Measurements from ENCODE around the gene DNAJC18. TPM values are rescaled to one million over a fixed set of nuclear protein-coding genes. Genes with fewer than 3 reads are reported as not detected.
"Not testable (repeated sequence)": the region's sequence is repeated elsewhere in the genome, so short reads cannot be mapped to it uniquely, and the experiment has no call there.

Gene DNAJC18
- polyA plus RNA-seq, 4 donors, result 0.67 to 3.8 (median 3.2) TPM

GRCh38 chr5:139392324-139392677, 47.0 kb downstream of the DNAJC18 start:
- Histone ChIP-seq H3K36me3 (ENCODE audit: control insufficient read depth in 3 of 3, insufficient read depth in 2 of 3, low read depth in 1 of 3, low read length in 3 of 3) (peaks cover 0 to 14% (median 0%) of the 10 kb centered on the region in 3 donors), H3K9me3 (ENCODE audit: control insufficient read depth in 2 of 2, insufficient read depth in 1 of 2, low read depth in 1 of 2, low read length in 1 of 2) (no peaks in the 10 kb centered on the region), H3K27ac (ENCODE audit: low read depth in 1 of 3, low read length in 2 of 3) (peak overlapping the region in 2 of 3 donors; percentile 64 to 85), H3K27me3 (ENCODE audit: control insufficient read depth in 3 of 3, insufficient read depth in 3 of 3, low read length in 3 of 3) (peaks cover 0 to 41% (median 0%) of the 10 kb centered on the region in 3 donors), H3K4me3 (ENCODE audit: low read depth in 1 of 3, low read length in 3 of 3) (peak overlapping the region; percentile 30 to 64 (median 43)), H3K4me1 (ENCODE audit: control insufficient read depth in 3 of 3, insufficient read depth in 2 of 3, low read depth in 1 of 3, low read length in 2 of 3) (peaks cover 3 to 38% (median 3%) of the 10 kb centered on the region in 3 donors)
- FAIRE-seq, result no peak
- no peak for DNase-seq
- WGBS, 3 donors, result 0 to 8% (median 0%) methylated on average over 28 to 36 of the region's 36 CpGs

- H3K9me3 ChIP-seq (ENCODE audit: control insufficient read depth in 2 of 2, insufficient read depth in 1 of 2, low read depth in 1 of 2, low read length in 1 of 2), result no peaks in the 10 kb centered on the region
- 31 to 41% (median 36%) methylated on average over 31 to 33 of the region's 33 CpGs for WGBS, 3 donors
- H3K27me3 ChIP-seq (ENCODE audit: control insufficient read depth in 3 of 3, insufficient read depth in 3 of 3, low read length in 3 of 3), result peaks cover 0 to 41% (median 0%) of the 10 kb centered on the region in 3 donors
- FAIRE-seq (no peak), DNase-seq (peak in 1 of 2 donors; percentile 39)
- peaks cover 0 to 9% (median 0%) of the 10 kb centered on the region in 3 donors for H3K36me3 ChIP-seq (ENCODE audit: control insufficient read depth in 3 of 3, insufficient read depth in 2 of 3, low read depth in 1 of 3, low read length in 3 of 3)
- peak overlapping the region in 2 of 3 donors; percentile 64 to 85 for H3K27ac ChIP-seq (ENCODE audit: low read depth in 1 of 3, low read length in 2 of 3)
- peak overlapping the region; percentile 30 to 64 (median 43) for H3K4me3 ChIP-seq (ENCODE audit: low read depth in 1 of 3, low read length in 3 of 3)
- peaks cover 3 to 38% (median 3%) of the 10 kb centered on the region in 3 donors for H3K4me1 ChIP-seq (ENCODE audit: control insufficient read depth in 3 of 3, insufficient read depth in 2 of 3, low read depth in 1 of 3, low read length in 2 of 3)
Measured at GRCh38 chr5:139391570-139392323, 47.6 kb downstream of the DNAJC18 start.

- Histone ChIP-seq H3K27me3 (ENCODE audit: control insufficient read depth in 3 of 3, insufficient read depth in 3 of 3, low read length in 3 of 3) (peaks cover 0 to 40% (median 0%) of the 10 kb centered on the region in 3 donors), H3K9me3 (ENCODE audit: control insufficient read depth in 2 of 2, insufficient read depth in 1 of 2, low read depth in 1 of 2, low read length in 1 of 2) (no peaks in the 10 kb centered on the region), H3K4me3 (ENCODE audit: low read depth in 1 of 3, low read length in 3 of 3) (no peak overlapping the region), H3K4me1 (ENCODE audit: control insufficient read depth in 3 of 3, insufficient read depth in 2 of 3, low read depth in 1 of 3, low read length in 2 of 3) (peaks cover 3 to 39% (median 3%) of the 10 kb centered on the region in 3 donors), H3K36me3 (ENCODE audit: control insufficient read depth in 3 of 3, insufficient read depth in 2 of 3, low read depth in 1 of 3, low read length in 3 of 3) (peaks cover 0 to 6% (median 0%) of the 10 kb centered on the region in 3 donors), H3K27ac (ENCODE audit: low read depth in 1 of 3, low read length in 2 of 3) (peak overlapping the region in 2 of 3 donors; percentile 76 to 85)
- 76 to 83% (median 80%) methylated on average over 10 of the region's 10 CpGs for WGBS, 3 donors
- FAIRE-seq, result no peak
- no peak for DNase-seq
Measured at GRCh38 chr5:139390639-139391569, 48.4 kb downstream of the DNAJC18 start.

GRCh38 chr5:139389701-139390638, 49.4 kb downstream of the DNAJC18 start, which contains the start of gene MZB1:
Gene MZB1, minus strand, starts transcription at chr5:139389913. Its CDS starts 57 bp downstream, at chr5:139389856.
- Histone ChIP-seq H3K27ac (ENCODE audit: low read depth in 1 of 3, low read length in 2 of 3) (peak within 1 kb of the TSS in 2 of 3 donors; percentile 76 to 85), H3K27me3 (ENCODE audit: control insufficient read depth in 3 of 3, insufficient read depth in 3 of 3, low read length in 3 of 3) (peaks cover 0 to 31% (median 0%) of the 10 kb centered on the region in 3 donors), H3K9me3 (ENCODE audit: control insufficient read depth in 2 of 2, insufficient read depth in 1 of 2, low read depth in 1 of 2, low read length in 1 of 2) (no peaks in the 10 kb centered on the region), H3K4me3 (ENCODE audit: low read depth in 1 of 3, low read length in 3 of 3) (peak within 1 kb of the TSS in 1 of 3 donors; percentile 0), H3K36me3 (ENCODE audit: control insufficient read depth in 3 of 3, insufficient read depth in 2 of 3, low read depth in 1 of 3, low read length in 3 of 3) (no peaks in the 10 kb centered on the region), H3K4me1 (ENCODE audit: control insufficient read depth in 3 of 3, insufficient read depth in 2 of 3, low read depth in 1 of 3, low read length in 2 of 3) (peaks cover 3 to 48% (median 5%) of the 10 kb centered on the region in 3 donors)
- DNase-seq (peak in 1 of 2 donors; percentile 54), FAIRE-seq (no peak)
- 64 to 80% (median 70%) methylated on average over 11 of the region's 11 CpGs for WGBS, 3 donors

GRCh38 chr5:139388198-139388821, 51.0 kb downstream of the DNAJC18 start:
- DNase-seq (peak; percentile 78 to 91), FAIRE-seq (no peak)
- Histone ChIP-seq H3K36me3 (ENCODE audit: control insufficient read depth in 3 of 3, insufficient read depth in 2 of 3, low read depth in 1 of 3, low read length in 3 of 3) (peaks cover 0 to 2% (median 0%) of the 10 kb centered on the region in 3 donors), H3K27ac (ENCODE audit: low read depth in 1 of 3, low read length in 2 of 3) (peak overlapping the region in 1 of 3 donors; percentile 77), H3K27me3 (ENCODE audit: control insufficient read depth in 3 of 3, insufficient read depth in 3 of 3, low read length in 3 of 3) (peaks cover 0 to 14% (median 0%) of the 10 kb centered on the region in 3 donors), H3K9me3 (ENCODE audit: control insufficient read depth in 2 of 2, insufficient read depth in 1 of 2, low read depth in 1 of 2, low read length in 1 of 2) (no peaks in the 10 kb centered on the region), H3K4me3 (ENCODE audit: low read depth in 1 of 3, low read length in 3 of 3) (peak overlapping the region; percentile 14 to 43 (median 18)), H3K4me1 (ENCODE audit: control insufficient read depth in 3 of 3, insufficient read depth in 2 of 3, low read depth in 1 of 3, low read length in 2 of 3) (peaks cover 8 to 52% (median 16%) of the 10 kb centered on the region in 3 donors)
- 6 to 25% (median 23%) methylated on average over 8 of the region's 8 CpGs for WGBS, 3 donors

- WGBS, 3 donors, result 47 to 56% (median 51%) methylated on average over 10 of the region's 10 CpGs
- FAIRE-seq, result no peak
- Histone ChIP-seq H3K9me3 (ENCODE audit: control insufficient read depth in 2 of 2, insufficient read depth in 1 of 2, low read depth in 1 of 2, low read length in 1 of 2) (no peaks in the 10 kb centered on the region), H3K4me1 (ENCODE audit: control insufficient read depth in 3 of 3, insufficient read depth in 2 of 3, low read depth in 1 of 3, low read length in 2 of 3) (peaks cover 10 to 49% (median 16%) of the 10 kb centered on the region in 3 donors), H3K27me3 (ENCODE audit: control insufficient read depth in 3 of 3, insufficient read depth in 3 of 3, low read length in 3 of 3) (peaks cover 0 to 8% (median 0%) of the 10 kb centered on the region in 3 donors), H3K4me3 (ENCODE audit: low read depth in 1 of 3, low read length in 3 of 3) (no peak overlapping the region), H3K27ac (ENCODE audit: low read depth in 1 of 3, low read length in 2 of 3) (peak overlapping the region in 2 of 3 donors; percentile 16 to 77), H3K36me3 (ENCODE audit: control insufficient read depth in 3 of 3, insufficient read depth in 2 of 3, low read depth in 1 of 3, low read length in 3 of 3) (peaks cover 0 to 2% (median 0%) of the 10 kb centered on the region in 3 donors)
- no peak for DNase-seq
Measured at GRCh38 chr5:139387611-139388197, 51.6 kb downstream of the DNAJC18 start.

GRCh38 chr5:139386956-139387355, 52.4 kb downstream of the DNAJC18 start:
- H3K27me3 ChIP-seq (ENCODE audit: control insufficient read depth in 3 of 3, insufficient read depth in 3 of 3, low read length in 3 of 3); H3K4me3 ChIP-seq (ENCODE audit: low read depth in 1 of 3, low read length in 3 of 3); DNase-seq; H3K36me3 ChIP-seq (ENCODE audit: control insufficient read depth in 3 of 3, insufficient read depth in 2 of 3, low read depth in 1 of 3, low read length in 3 of 3); H3K9me3 ChIP-seq (ENCODE audit: control insufficient read depth in 2 of 2, insufficient read depth in 1 of 2, low read depth in 1 of 2, low read length in 1 of 2); FAIRE-seq: not testable (repeated sequence)
- Histone ChIP-seq H3K27ac (ENCODE audit: low read depth in 1 of 3, low read length in 2 of 3) (peak overlapping the region in 1 of 3 donors; percentile 7), H3K4me1 (ENCODE audit: control insufficient read depth in 3 of 3, insufficient read depth in 2 of 3, low read depth in 1 of 3, low read length in 2 of 3) (peaks cover 13 to 53% (median 18%) of the 10 kb centered on the region in 3 donors)
- 94 to 97% (median 95%) methylated on average over 9 to 10 of the region's 10 CpGs for WGBS, 3 donors
